Ramos (cell line): ENCODE results near the gene RSAD1.

Experiments used
- in situ Hi-C: fragments of 300-500 bp; cut with MboI; formaldehyde crosslinking; loops from one replicate; pipeline ENCODE4 v1.14.3; 2022; ENCODE audit warnings: low sequenced_read_pairs; ENCODE audit not compliant: unreplicated experiment

Gene RSAD1

GRCh38 chr17:50457621-50458020, 21.0 kb upstream of the RSAD1 start:
- in situ Hi-C loops, result no loop called here

GRCh38 chr17:50458270-50458669, 20.4 kb upstream of the RSAD1 start:
- in situ Hi-C loops, result no loop called here

- in situ Hi-C loops, result no loop called here
Observed at GRCh38 chr17:50458701-50459676, 19.7 kb upstream of the RSAD1 start.

GRCh38 chr17:50459756-50460155, 18.9 kb upstream of the RSAD1 start:
- in situ Hi-C loops, result no loop called here

GRCh38 chr17:50460831-50461526, 17.7 kb upstream of the RSAD1 start:
- in situ Hi-C loops, result no loop called here

- in situ Hi-C loops, result no loop called here
Observed at GRCh38 chr17:50461550-50462132, 17.0 kb upstream of the RSAD1 start.

- in situ Hi-C loops, result no loop called here
Observed at GRCh38 chr17:50462446-50462845, 16.2 kb upstream of the RSAD1 start.

- in situ Hi-C loops, result no loop called here
Observed at GRCh38 chr17:50464121-50464520, 14.5 kb upstream of the RSAD1 start.

GRCh38 chr17:50464736-50465135, 13.9 kb upstream of the RSAD1 start:
- in situ Hi-C loops, result no loop called here

GRCh38 chr17:50465171-50465570, 13.5 kb upstream of the RSAD1 start:
- in situ Hi-C loops, result no loop called here

- in situ Hi-C loops, result no loop called here
Observed at GRCh38 chr17:50465635-50466034, 13.0 kb upstream of the RSAD1 start.

GRCh38 chr17:50466371-50467113, 12.1 kb upstream of the RSAD1 start:
- in situ Hi-C loops, result no loop called here

GRCh38 chr17:50467114-50467854, 11.4 kb upstream of the RSAD1 start:
- in situ Hi-C loops, result no loop called here

GRCh38 chr17:50467855-50468303, 10.8 kb upstream of the RSAD1 start:
- in situ Hi-C loops, result no loop called here

GRCh38 chr17:50468304-50469207, 10.1 kb upstream of the RSAD1 start, which contains the start of gene CHAD:
Gene CHAD (minus strand): TSS chr17:50468880. CDS start chr17:50468813, 67 bp downstream.
- in situ Hi-C loops, result no loop called here

- in situ Hi-C loops, result no loop called here
Observed at GRCh38 chr17:50469208-50469605, 9.5 kb upstream of the RSAD1 start.

GRCh38 chr17:50469671-50470305, 8.9 kb upstream of the RSAD1 start:
- in situ Hi-C loops, result no loop called here

- in situ Hi-C loops, result no loop called here
Observed at GRCh38 chr17:50470426-50470825, 8.2 kb upstream of the RSAD1 start.
